Type B pancreatic cell (in vitro differentiated cells): Measurements from ENCODE around the gene ADGRL3. TPM values are rescaled to one million over a fixed set of nuclear protein-coding genes. Genes with fewer than 3 reads are reported as not detected.

Experiments used
- DNase-seq: peaks from one replicate; pipeline ENCODE4 v3.0.0; 2021; ENCODE audit warnings: mixed read lengths; ENCODE audit not compliant: unreplicated experiment; ENCODE audit errors: extremely low spot score
- H3K27ac Mint-ChIP-seq: 2 replicates; pipeline ENCODE4 v1.8.0; 2021; ENCODE audit warnings: mild to moderate bottlenecking, mixed read lengths
- H3K27me3 Mint-ChIP-seq: 2 replicates; pipeline ENCODE4 v1.8.0; 2021; ENCODE audit warnings: mixed read lengths
- H3K36me3 Mint-ChIP-seq: 2 replicates; pipeline ENCODE4 v1.8.0; 2021; ENCODE audit warnings: mixed read lengths
- H3K4me1 Mint-ChIP-seq: one replicate; pipeline ENCODE4 v1.8.0; 2021; ENCODE audit warnings: mixed read lengths; ENCODE audit not compliant: unreplicated experiment
- H3K4me3 Mint-ChIP-seq: 2 replicates; pipeline ENCODE4 v1.8.0; 2021; ENCODE audit warnings: mild to moderate bottlenecking, mixed read lengths
- H3K9me3 Mint-ChIP-seq: 2 replicates; pipeline ENCODE4 v1.8.0; 2021; ENCODE audit warnings: mixed read lengths
- total RNA-seq: library from RNA; stranded (reverse); gene quantifications from 2 replicates; pipeline ENCODE4 v1.2.1, GENCODE V29; 2021; ENCODE audit warnings: low replicate concordance
- TF ChIP-seq, protein P1 (sequence below): fragments of 200-600 bp; sonication (generic); conservative IDR thresholded peaks from 2 replicates; pipeline ENCODE4 v1.5.0; 2021; ENCODE audit warnings: antibody characterized with exemption, mild to moderate bottlenecking

Gene ADGRL3
- total RNA-seq, 1 donor from 2014 or later: 53.5 TPM

DNA sequence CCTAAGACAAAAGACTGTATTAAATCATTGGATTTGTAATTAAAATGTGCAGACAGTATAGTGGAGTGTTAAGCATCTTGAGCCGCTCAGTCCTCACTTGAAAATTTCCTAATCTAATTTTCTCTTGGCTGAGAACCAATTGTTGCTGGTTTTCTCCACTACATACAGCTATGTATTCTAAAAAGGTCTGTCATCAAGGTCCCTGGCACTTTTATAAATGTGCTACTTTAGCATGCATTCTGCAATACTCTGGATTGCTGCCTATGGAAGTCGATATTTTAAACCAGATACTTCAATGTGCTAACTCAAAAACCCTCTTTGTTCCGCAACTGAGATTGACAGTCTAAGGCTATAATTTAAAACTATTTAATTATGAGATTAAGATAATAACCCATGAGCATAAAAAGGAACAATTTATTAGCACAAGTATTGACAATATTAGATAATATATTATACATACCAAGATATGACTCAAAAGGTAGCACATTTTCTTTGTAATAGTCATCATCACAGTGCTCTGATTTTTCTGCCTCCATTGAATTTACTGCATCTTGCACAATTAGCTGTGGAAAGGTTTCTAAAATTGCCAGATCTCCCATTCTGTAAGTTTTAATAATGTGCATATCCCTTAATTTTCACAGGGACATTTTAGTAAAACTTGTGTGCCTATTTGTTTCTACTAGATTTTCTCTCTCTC lies 815.1 kb downstream of the ADGRL3 start:
- Mint-ChIP-seq H3K27me3 (no peaks in the 10 kb centered on the region), H3K27ac (no peak overlapping the region), H3K36me3 (no peaks in the 10 kb centered on the region), H3K4me1 (no peaks in the 10 kb centered on the region), H3K4me3 (no peak overlapping the region), H3K9me3 (no peaks in the 10 kb centered on the region)
- TF ChIP-seq, protein P1, sequence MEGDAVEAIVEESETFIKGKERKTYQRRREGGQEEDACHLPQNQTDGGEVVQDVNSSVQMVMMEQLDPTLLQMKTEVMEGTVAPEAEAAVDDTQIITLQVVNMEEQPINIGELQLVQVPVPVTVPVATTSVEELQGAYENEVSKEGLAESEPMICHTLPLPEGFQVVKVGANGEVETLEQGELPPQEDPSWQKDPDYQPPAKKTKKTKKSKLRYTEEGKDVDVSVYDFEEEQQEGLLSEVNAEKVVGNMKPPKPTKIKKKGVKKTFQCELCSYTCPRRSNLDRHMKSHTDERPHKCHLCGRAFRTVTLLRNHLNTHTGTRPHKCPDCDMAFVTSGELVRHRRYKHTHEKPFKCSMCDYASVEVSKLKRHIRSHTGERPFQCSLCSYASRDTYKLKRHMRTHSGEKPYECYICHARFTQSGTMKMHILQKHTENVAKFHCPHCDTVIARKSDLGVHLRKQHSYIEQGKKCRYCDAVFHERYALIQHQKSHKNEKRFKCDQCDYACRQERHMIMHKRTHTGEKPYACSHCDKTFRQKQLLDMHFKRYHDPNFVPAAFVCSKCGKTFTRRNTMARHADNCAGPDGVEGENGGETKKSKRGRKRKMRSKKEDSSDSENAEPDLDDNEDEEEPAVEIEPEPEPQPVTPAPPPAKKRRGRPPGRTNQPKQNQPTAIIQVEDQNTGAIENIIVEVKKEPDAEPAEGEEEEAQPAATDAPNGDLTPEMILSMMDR: no peak
- DNase-seq: no peak

DNA sequence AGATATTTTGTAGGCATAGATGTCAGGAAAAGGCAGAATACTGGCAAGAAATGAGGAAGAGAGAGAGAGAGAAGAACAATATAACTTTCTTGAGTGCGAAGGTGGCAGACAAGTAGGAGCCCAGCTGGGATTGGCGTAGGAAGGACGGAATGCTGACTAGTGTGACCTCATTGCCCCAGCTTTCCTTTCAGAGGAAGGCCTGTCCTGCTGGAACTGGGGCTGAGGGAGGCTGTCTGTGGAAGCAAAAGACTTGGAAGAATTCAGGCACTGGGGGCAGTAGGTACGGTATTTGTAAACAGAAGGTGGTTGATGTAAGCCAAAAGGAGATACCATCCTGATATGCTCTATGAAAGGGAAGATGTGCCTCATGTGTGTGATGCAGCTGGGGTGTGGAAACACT lies 818.4 kb downstream of the ADGRL3 start:
- Mint-ChIP-seq H3K27ac (no peak overlapping the region), H3K4me1 (no peaks in the 10 kb centered on the region), H3K4me3 (no peak overlapping the region), H3K9me3 (no peaks in the 10 kb centered on the region), H3K36me3 (peaks cover 7% of the 10 kb centered on the region), H3K27me3 (no peaks in the 10 kb centered on the region)
- TF ChIP-seq, protein P1: no peak
- DNase-seq: no peak

DNA sequence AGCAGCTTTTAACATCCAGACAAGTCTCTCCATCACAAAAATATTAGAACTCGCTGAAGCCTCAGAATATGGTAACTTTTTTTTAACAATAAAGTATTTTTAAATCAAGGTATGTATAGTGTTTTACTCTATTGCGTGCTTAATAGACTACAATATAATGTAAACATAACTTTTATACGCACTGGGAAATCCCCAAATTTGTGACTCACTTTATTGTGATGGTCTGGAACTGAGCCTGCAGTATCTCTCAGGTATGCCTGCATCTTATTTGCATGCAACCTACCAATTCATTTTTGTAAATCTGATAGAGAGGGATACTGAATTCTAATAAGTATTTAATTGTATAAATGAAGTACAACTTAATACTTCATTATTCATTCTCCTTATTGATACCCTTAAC lies 823.5 kb downstream of the ADGRL3 start:
- no peak for DNase-seq
- Mint-ChIP-seq H3K36me3 (peaks cover 7% of the 10 kb centered on the region), H3K27ac (no peak overlapping the region), H3K9me3 (no peaks in the 10 kb centered on the region), H3K27me3 (no peaks in the 10 kb centered on the region), H3K4me3 (no peak overlapping the region), H3K4me1 (no peaks in the 10 kb centered on the region)
- TF ChIP-seq, protein P1: no peak

DNA sequence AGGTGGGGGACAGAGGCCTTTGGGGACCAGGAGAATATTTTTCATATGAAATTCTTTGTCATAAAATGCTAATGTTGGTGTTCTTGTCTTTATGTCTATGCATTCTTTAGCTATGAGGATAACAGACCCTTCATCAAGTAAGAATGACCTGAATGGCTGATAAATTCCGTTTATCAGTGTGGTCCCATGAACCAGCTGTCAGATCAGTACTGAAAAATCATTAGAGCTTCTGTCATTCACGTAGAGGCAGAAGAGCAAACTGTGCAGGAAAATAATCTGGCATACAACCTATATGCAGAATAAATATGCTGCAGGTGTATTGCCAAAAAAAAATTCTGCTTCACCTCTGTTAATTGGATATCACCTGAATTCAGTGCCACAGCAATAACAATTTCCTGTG lies 828.6 kb downstream of the ADGRL3 start:
- H3K36me3 Mint-ChIP-seq: no peaks in the 10 kb centered on the region
- no peak for DNase-seq
- no peaks in the 10 kb centered on the region for H3K9me3 Mint-ChIP-seq
- no peak overlapping the region for H3K27ac Mint-ChIP-seq
- no peak overlapping the region for H3K4me3 Mint-ChIP-seq
- TF ChIP-seq, protein P1: no peak
- H3K27me3 Mint-ChIP-seq: no peaks in the 10 kb centered on the region
- no peaks in the 10 kb centered on the region for H3K4me1 Mint-ChIP-seq

DNA sequence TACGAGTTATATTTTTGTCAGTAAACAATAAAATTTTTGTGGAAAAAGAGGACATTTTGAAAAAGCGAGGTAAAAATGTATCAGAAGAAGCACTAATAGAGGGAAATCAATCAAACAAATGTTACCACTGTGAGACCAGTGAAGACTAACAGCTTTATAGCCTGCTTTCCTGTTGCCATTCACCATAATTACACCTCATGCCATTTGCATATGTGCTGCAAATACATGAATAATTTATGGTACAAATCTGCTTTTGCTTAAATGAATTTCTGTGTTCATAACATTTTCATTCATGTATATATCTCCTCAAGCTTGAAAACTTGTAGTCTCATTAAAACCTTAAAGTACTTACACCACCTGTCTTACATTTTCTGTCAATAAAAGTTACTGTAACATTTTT lies 830.8 kb downstream of the ADGRL3 start:
- no peaks in the 10 kb centered on the region for H3K36me3 Mint-ChIP-seq
- no peaks in the 10 kb centered on the region for H3K4me1 Mint-ChIP-seq
- no peaks in the 10 kb centered on the region for H3K27me3 Mint-ChIP-seq
- no peaks in the 10 kb centered on the region for H3K9me3 Mint-ChIP-seq
- H3K27ac Mint-ChIP-seq: no peak overlapping the region
- no peak overlapping the region for H3K4me3 Mint-ChIP-seq
- TF ChIP-seq, protein P1: no peak
- no peak for DNase-seq

DNA sequence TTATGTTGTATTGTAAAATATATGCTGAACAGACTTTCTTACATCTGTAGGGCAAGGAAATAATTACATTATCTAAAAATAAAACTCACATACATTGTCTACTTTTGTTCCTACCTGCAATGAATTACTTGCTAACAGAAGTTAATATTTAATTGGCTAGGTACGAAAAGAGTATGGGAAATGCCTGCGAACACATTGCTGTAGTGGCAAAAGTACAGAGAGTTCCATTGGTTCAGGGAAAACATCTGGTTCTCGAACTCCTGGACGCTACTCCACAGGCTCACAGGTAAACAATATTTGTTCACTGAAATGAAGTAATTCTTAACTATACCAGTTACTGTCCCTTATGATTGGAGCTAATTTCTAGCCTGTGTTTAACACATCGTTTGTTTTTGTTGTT lies 837.4 kb downstream of the ADGRL3 start:
- TF ChIP-seq, protein P1: no peak
- H3K4me3 Mint-ChIP-seq: no peak overlapping the region
- H3K27me3 Mint-ChIP-seq: no peaks in the 10 kb centered on the region
- DNase-seq: no peak
- no peaks in the 10 kb centered on the region for H3K9me3 Mint-ChIP-seq
- no peaks in the 10 kb centered on the region for H3K4me1 Mint-ChIP-seq
- H3K27ac Mint-ChIP-seq: no peak overlapping the region
- peaks cover 3% of the 10 kb centered on the region for H3K36me3 Mint-ChIP-seq
